Measurements from ENCODE around the gene DGKH.
"Not testable (repeated sequence)": the region's sequence is repeated elsewhere in the genome, so short reads cannot be mapped to it uniquely, and the experiment has no call there.

The DGKH gene

DNA sequence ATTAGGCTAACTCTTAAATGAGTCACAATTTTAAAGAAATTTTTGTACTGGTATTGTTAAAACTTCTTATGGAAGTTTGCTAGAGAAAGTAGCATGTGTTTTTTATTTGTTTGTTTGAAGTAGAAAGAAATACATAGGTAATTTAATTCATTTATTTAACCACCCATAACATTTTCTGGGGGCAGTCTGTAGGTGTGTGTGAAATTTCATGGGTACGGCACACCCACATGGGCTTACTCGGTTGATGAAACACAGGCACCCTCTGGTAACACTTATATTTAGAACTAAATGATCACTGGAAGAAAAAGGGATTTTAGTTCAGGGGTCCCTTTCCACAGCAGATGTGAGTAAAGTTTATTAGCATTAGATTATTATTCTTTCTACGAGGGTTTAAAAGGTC, 88.1 kb downstream of the DGKH start:
- no peaks in the 10 kb centered on the region for H3K27me3 ChIP-seq (ENCODE audit: insufficient read depth, low read depth, severe bottlenecking)
- H3K4me3 ChIP-seq (ENCODE audit: low read depth, low read length): no peak overlapping the region
- H3K27ac ChIP-seq: no peak overlapping the region
- DNase-seq: no peak
- no peaks in the 10 kb centered on the region for H3K36me3 ChIP-seq
- TF ChIP-seq, protein P1, sequence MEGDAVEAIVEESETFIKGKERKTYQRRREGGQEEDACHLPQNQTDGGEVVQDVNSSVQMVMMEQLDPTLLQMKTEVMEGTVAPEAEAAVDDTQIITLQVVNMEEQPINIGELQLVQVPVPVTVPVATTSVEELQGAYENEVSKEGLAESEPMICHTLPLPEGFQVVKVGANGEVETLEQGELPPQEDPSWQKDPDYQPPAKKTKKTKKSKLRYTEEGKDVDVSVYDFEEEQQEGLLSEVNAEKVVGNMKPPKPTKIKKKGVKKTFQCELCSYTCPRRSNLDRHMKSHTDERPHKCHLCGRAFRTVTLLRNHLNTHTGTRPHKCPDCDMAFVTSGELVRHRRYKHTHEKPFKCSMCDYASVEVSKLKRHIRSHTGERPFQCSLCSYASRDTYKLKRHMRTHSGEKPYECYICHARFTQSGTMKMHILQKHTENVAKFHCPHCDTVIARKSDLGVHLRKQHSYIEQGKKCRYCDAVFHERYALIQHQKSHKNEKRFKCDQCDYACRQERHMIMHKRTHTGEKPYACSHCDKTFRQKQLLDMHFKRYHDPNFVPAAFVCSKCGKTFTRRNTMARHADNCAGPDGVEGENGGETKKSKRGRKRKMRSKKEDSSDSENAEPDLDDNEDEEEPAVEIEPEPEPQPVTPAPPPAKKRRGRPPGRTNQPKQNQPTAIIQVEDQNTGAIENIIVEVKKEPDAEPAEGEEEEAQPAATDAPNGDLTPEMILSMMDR (IDR thresholded peaks at IDR 0.05; ENCODE audit: low read depth, low read length): no peak
- H3K9me3 ChIP-seq (ENCODE audit: severe bottlenecking): no peaks in the 10 kb centered on the region

DNA sequence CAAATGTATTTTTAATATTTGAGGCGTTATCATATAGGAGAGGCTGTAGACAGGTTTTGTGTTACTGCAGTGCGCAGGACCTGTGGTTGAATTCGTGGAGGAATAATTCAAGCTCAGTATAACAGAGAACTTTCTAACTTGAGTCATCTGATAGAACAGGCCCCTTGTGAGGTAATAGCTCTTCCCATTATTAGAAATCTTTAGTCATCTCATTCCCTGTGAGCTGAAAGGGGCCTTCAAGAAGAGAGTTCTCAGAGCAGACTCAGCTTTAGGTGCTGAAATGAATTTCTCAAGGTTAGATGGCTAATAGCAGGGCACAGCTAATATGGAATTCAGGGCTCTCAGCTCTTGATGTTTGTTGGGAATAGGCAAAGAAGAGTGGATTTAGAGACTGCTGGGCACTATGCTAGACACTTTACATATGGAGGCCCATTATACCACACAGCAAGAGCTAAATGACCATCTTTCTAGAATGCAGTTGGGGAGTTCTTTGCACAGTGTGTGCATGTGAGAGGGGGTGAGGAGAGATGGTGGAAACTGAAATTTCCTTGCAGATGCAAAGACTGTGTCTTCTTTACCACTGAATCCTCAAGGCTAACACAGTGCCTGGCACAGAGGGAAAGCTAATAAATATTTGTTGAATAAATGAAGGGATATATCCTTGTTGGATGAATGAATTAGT, 89.5 kb downstream of the DGKH start:
- H3K36me3 ChIP-seq: no peaks in the 10 kb centered on the region
- no peaks in the 10 kb centered on the region for H3K9me3 ChIP-seq (ENCODE audit: severe bottlenecking)
- no peaks in the 10 kb centered on the region for H3K27me3 ChIP-seq (ENCODE audit: insufficient read depth, low read depth, severe bottlenecking)
- no peak overlapping the region for H3K4me3 ChIP-seq (ENCODE audit: low read depth, low read length)
- H3K27ac ChIP-seq: no peak overlapping the region
- TF ChIP-seq, protein P1 (IDR thresholded peaks at IDR 0.05; ENCODE audit: low read depth, low read length): no peak
- no peak for DNase-seq

DNA sequence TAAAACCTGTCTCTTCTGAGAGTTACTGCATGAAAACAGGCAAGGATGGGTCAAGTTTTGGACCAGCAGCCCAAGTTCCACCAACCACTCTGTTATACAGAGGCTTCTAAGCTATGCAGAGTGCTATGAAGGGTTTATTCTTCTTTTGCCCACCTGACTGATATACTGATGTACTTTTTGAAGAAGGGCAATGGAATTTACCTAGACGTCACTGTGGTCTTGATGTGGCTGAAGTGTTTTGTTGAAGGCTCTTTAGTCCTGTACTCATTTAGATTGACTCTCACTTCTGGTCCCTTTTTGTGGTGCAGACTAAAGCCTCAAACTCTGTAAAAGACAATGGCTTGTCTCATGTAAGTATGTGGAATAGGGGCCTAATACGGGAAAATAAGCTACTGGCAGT, 92.0 kb downstream of the DGKH start:
- TF ChIP-seq, protein P1 (IDR thresholded peaks at IDR 0.05; ENCODE audit: low read depth, low read length): no peak
- H3K27me3 ChIP-seq (ENCODE audit: insufficient read depth, low read depth, severe bottlenecking): no peaks in the 10 kb centered on the region
- H3K27ac ChIP-seq: no peak overlapping the region
- no peak for DNase-seq
- H3K9me3 ChIP-seq (ENCODE audit: severe bottlenecking): no peaks in the 10 kb centered on the region
- no peaks in the 10 kb centered on the region for H3K36me3 ChIP-seq
- H3K4me3 ChIP-seq (ENCODE audit: low read depth, low read length): no peak overlapping the region

DNA sequence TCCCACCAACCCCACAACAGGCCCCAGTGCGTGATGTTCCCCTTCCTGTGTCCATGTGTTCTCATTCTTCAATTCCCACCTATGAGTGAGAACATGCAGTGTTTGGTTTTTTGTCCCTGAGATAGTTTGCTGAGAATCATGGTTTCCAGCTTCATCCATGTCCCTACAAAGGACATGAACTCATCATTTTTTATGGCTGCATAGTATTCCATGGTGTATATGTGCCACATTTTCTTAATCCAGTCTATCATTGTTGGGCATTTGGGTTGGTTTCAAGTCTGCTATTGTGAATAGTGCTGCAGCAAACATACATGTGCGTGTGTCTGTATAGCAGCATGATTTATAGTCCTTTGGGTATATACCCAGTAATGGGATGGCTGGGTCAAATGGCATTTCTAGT, 92.6 kb downstream of the DGKH start:
- not testable (repeated sequence) for DNase-seq; H3K27me3 ChIP-seq (ENCODE audit: insufficient read depth, low read depth, severe bottlenecking); H3K36me3 ChIP-seq; H3K27ac ChIP-seq; H3K9me3 ChIP-seq (ENCODE audit: severe bottlenecking); H3K4me3 ChIP-seq (ENCODE audit: low read depth, low read length)

DNA sequence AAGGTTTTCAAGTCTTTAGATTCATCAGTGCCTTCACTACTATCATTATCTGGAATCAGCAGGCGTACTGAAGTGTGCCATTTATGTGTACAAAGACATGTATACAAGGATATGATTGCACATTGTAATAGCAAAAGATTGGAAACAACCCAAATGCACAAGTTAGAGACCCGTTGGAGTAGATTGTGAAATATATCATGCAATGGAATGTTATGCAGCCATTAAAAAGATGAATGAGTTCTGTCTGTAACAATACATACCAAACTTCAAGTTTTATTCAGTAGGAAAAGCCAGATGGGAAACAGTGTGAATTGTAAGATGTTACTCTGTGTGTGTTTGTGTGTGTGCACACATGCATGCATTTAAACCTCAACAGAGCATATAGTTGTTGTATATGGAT, 97.9 kb downstream of the DGKH start:
- Histone ChIP-seq H3K27me3 (ENCODE audit: insufficient read depth, low read depth, severe bottlenecking) (no peaks in the 10 kb centered on the region), H3K4me3 (ENCODE audit: low read depth, low read length) (no peak overlapping the region), H3K36me3 (no peaks in the 10 kb centered on the region), H3K9me3 (ENCODE audit: severe bottlenecking) (no peaks in the 10 kb centered on the region), H3K27ac (no peak overlapping the region)
- TF ChIP-seq, protein P1 (IDR thresholded peaks at IDR 0.05; ENCODE audit: low read depth, low read length): no peak
- no peak for DNase-seq

DNA sequence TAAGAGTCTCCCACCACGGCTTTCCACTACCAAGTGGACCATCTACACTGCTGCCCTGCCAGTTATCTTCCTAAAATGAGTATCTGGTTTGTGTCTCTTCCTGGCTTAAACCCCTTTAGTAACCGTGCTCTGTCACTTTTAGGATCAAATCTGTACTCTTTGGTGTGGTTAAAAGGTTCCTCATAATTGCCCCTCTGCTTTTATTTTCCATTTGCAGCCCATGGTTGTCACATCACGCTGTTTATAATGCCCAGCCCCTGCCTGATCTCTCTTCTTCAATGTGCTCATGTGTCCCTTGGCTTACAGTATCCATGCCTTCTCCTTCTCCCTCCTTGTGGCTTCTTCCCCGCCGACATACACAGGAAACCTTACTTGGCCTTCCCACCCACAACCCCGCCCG, 100.1 kb downstream of the DGKH start:
- no peak overlapping the region for H3K4me3 ChIP-seq (ENCODE audit: low read depth, low read length)
- no peaks in the 10 kb centered on the region for H3K27me3 ChIP-seq (ENCODE audit: insufficient read depth, low read depth, severe bottlenecking)
- H3K36me3 ChIP-seq: no peaks in the 10 kb centered on the region
- H3K9me3 ChIP-seq (ENCODE audit: severe bottlenecking): no peaks in the 10 kb centered on the region
- H3K27ac ChIP-seq: no peak overlapping the region
- DNase-seq: no peak
- TF ChIP-seq, protein P1 (IDR thresholded peaks at IDR 0.05; ENCODE audit: low read depth, low read length): no peak
